Activated naive CD8-positive, alpha-beta T cell treated with anti-CD3 and anti-CD28 coated beads, Interleukin-2, amount 10 ng/mL, durations not matched to agents 7 days and 5 days (primary cell): Measurements from ENCODE around the gene MIEF1. TPM values are rescaled to one million over a fixed set of nuclear protein-coding genes. Genes with fewer than 3 reads are reported as not detected.

Experiments used
- ATAC-seq: fragments of 150-1000 bp; cut with Tn5 transposase; one replicate; pipeline ENCODE4 v1.10.0; 2021; ENCODE audit warnings: low read depth, moderate library complexity
- POLR2A ChIA-PET: fragments of 350-600 bp; sonication (Branson Sonifier 250); formaldehyde crosslinking; loops from one replicate; lab custom pipeline; 2021; ENCODE audit warnings: antibody characterized with exemption; lab: Charles Lee
- DNase-seq: peaks from one replicate; pipeline ENCODE4 v3.0.0; 2021
- H3K27ac Mint-ChIP-seq: one replicate; pipeline ENCODE4 v1.8.0; 2022; ENCODE audit warnings: mild to moderate bottlenecking, mixed read lengths
- H3K27me3 Mint-ChIP-seq: one replicate; pipeline ENCODE4 v1.8.0; 2022; ENCODE audit warnings: mild to moderate bottlenecking, moderate library complexity, mixed read lengths
- H3K36me3 Mint-ChIP-seq: one replicate; pipeline ENCODE4 v1.8.0; 2021; ENCODE audit warnings: mild to moderate bottlenecking, mixed read lengths
- H3K4me1 Mint-ChIP-seq: one replicate; pipeline ENCODE4 v1.8.0; 2021; ENCODE audit warnings: mixed read lengths
- H3K4me3 Mint-ChIP-seq: one replicate; pipeline ENCODE4 v1.8.0; 2022; ENCODE audit warnings: mild to moderate bottlenecking, moderate library complexity, mixed read lengths
- H3K9me3 Mint-ChIP-seq: one replicate; pipeline ENCODE4 v1.8.0; 2021; ENCODE audit warnings: mixed read lengths
- total RNA-seq, 2 experiments: library from RNA; stranded (reverse); gene quantifications; one replicate each; pipeline ENCODE4 v1.2.3, GENCODE V29; 2021

The MIEF1 gene
- total RNA-seq, 2 experiments from 2014 or later, result 33.9 to 40.0 TPM

GRCh38 chr22:39488563-39489083 is 13.5 kb upstream of the MIEF1 start:
- Mint-ChIP-seq H3K27me3 (no peaks in the 10 kb centered on the region), H3K27ac (no peak overlapping the region), H3K9me3 (no peaks in the 10 kb centered on the region), H3K36me3 (no peaks in the 10 kb centered on the region), H3K4me1 (peaks cover 10% of the 10 kb centered on the region), H3K4me3 (no peak overlapping the region)
- no peak for DNase-seq
- POLR2A ChIA-PET, result no interaction called here
- ATAC-seq, result no peak

GRCh38 chr22:39489094-39490068 is 12.7 kb upstream of the MIEF1 start:
- Mint-ChIP-seq H3K27me3 (no peaks in the 10 kb centered on the region), H3K9me3 (no peaks in the 10 kb centered on the region), H3K4me1 (peaks cover 13% of the 10 kb centered on the region), H3K36me3 (no peaks in the 10 kb centered on the region), H3K4me3 (no peak overlapping the region), H3K27ac (no peak overlapping the region)
- ATAC-seq, result no peak
- no peak for DNase-seq
- POLR2A ChIA-PET, result interaction anchor here (1.1 to 5.9 kb wide), 6 partner anchors 12 to 169 kb away, joined by 3 to 41 read pairs (median 6); partner anchors contain the start of genes ATF4, MIEF1 and TAB1

DNA sequence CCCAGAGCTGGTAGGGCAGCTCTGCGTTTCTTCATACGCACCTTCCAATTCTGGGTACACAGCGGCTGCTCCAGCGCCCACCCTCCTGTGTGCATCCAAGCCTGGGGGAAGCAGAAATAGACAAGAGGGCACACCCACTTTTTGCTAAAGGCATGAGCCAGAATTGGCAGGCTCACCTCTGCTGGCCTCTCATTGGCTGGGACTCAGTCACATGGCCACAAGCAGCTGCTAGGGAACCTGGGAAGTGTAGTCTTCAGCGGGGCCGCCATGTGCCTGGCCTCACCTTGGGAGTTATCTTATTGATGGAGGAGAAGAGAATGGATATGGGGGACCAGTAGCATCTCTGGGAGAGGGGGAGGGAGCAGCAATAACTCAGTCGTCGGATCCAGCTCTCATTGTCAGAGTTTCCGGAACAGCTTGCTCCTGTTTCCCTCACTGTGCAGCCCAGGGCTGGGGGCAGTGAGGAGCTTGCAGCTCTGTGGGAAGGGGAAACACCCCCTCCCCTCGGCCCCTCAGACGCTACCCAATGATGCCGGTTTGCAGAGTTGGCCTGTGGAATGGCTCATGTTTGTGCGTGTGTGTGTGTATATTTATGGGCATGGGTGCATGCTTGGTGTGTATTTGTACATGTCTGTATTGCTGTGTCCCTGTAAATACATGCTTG is 11.8 kb upstream of the MIEF1 start:
- Mint-ChIP-seq H3K27me3 (no peaks in the 10 kb centered on the region), H3K27ac (no peak overlapping the region), H3K4me1 (peaks cover 18% of the 10 kb centered on the region), H3K9me3 (no peaks in the 10 kb centered on the region), H3K4me3 (no peak overlapping the region), H3K36me3 (no peaks in the 10 kb centered on the region)
- peak; percentile 97 for ATAC-seq
- POLR2A ChIA-PET, result interaction anchor here (0.5 to 5.9 kb wide), 8 partner anchors 11 to 911 kb away, joined by 3 to 41 read pairs (median 6); partner anchors contain the start of genes ATF4, MIEF1 and TAB1
- DNase-seq, result peak; percentile 61

- ATAC-seq (no peak), DNase-seq (no peak)
- POLR2A ChIA-PET, result interaction anchor here (0.6 to 5.9 kb wide), 6 partner anchors 11 to 171 kb away, joined by 3 to 41 read pairs (median 6); partner anchors contain the start of genes ATF4, MIEF1 and TAB1
- Mint-ChIP-seq H3K36me3 (no peaks in the 10 kb centered on the region), H3K27me3 (no peaks in the 10 kb centered on the region), H3K9me3 (no peaks in the 10 kb centered on the region), H3K4me3 (no peak overlapping the region), H3K4me1 (peaks cover 18% of the 10 kb centered on the region), H3K27ac (no peak overlapping the region)
These were observed 11.0 kb upstream of the MIEF1 start for GRCh38 chr22:39490966-39491680.

- H3K4me3 Mint-ChIP-seq, result no peak overlapping the region
- POLR2A ChIA-PET, result interaction anchor here (5.9 kb wide), 1 partner anchor 30 kb away, joined by 41 read pairs; the partner anchor contains the start of gene ATF4
- ATAC-seq (no peak), DNase-seq (no peak)
- H3K9me3 Mint-ChIP-seq, result no peaks in the 10 kb centered on the region
- no peak overlapping the region for H3K27ac Mint-ChIP-seq
- H3K36me3 Mint-ChIP-seq, result no peaks in the 10 kb centered on the region
- H3K27me3 Mint-ChIP-seq, result no peaks in the 10 kb centered on the region
- H3K4me1 Mint-ChIP-seq, result peaks cover 18% of the 10 kb centered on the region
These were observed 10.4 kb upstream of the MIEF1 start for GRCh38 chr22:39491696-39492095.

DNA sequence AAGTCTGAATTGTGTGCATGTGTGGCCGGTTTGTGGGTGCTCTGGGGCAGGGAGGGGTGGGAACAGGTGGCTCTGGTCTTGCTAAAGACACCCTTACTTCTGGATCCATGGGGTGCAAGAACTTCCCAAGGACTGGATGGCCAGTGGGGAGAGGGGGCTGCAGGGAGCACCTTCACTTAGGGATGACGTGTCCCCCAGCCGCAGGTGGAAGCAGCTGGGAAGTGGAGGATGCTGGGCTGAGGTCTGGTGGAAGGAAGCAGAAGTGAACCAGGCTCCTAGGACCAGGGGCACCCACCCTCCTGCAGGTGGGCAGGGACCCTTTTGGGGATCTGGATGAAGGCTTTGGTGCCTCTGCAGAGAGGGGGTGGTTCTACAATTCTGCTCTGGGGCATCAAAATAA is 9.9 kb upstream of the MIEF1 start:
- ATAC-seq, result no peak
- no peaks in the 10 kb centered on the region for H3K36me3 Mint-ChIP-seq
- POLR2A ChIA-PET, result interaction anchor here (0.6 to 5.9 kb wide), 4 partner anchors 10 to 1642 kb away, joined by 5 to 41 read pairs (median 24); partner anchors contain the start of genes ATF4, MIEF1 and RPS19BP1

GRCh38 chr22:39493759-39494158 is 8.3 kb upstream of the MIEF1 start:
- DNase-seq (no peak), ATAC-seq (no peak)
- POLR2A ChIA-PET, result interaction anchor here (2.1 to 5.9 kb wide), 4 partner anchors 8 to 94 kb away, joined by 7 to 41 read pairs (median 24); partner anchors contain the start of genes ATF4, MIEF1, RPS19BP1 and TAB1
- Mint-ChIP-seq H3K36me3 (no peaks in the 10 kb centered on the region), H3K27me3 (peaks cover 2% of the 10 kb centered on the region), H3K9me3 (no peaks in the 10 kb centered on the region), H3K27ac (peak overlapping the region; percentile 60), H3K4me1 (peaks cover 20% of the 10 kb centered on the region), H3K4me3 (no peak overlapping the region)

More for the DNA sequence above, 9.9 kb upstream of the MIEF1 start:
- Mint-ChIP-seq H3K27me3 (no peaks in the 10 kb centered on the region), H3K4me1 (peaks cover 18% of the 10 kb centered on the region), H3K9me3 (no peaks in the 10 kb centered on the region), H3K27ac (no peak overlapping the region), H3K4me3 (no peak overlapping the region)
- DNase-seq, result no peak

DNA sequence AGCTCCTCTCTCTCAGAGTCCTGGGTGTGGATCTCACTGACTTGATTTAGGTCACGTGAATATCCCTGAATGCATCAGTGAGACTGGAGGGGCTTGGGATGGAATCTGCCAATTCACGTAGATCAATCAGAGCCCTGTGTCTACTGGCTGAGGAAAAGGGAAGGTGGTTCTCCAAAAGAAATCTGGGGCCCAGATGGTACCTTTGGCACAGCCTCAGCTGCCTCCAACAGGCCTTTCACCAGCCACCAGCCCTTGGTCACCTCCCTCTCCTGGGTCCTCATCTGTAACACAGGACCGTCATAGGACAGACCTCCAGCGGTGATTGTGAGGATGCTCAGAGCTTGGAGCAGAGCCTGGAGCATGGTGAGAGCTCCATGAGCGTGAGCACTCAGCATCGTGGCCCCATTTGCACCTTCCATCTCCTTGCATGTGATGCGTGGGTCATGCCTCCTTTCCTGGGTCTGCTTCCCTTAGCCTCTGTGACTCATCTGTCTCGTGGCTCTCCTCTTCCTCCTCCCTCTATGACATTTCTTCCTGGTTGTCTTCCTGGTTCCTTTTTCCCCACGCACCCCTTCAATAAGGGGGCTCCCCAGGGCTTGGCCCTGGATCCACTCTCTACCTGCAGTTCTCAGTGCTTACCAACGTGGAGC is 7.5 kb upstream of the MIEF1 start:
- ATAC-seq (no peak), DNase-seq (no peak)
- POLR2A ChIA-PET, result interaction anchor here (0.6 to 5.9 kb wide), 4 partner anchors 9 to 95 kb away, joined by 3 to 41 read pairs (median 24); partner anchors contain the start of genes ATF4, RPS19BP1 and TAB1
- Mint-ChIP-seq H3K9me3 (no peaks in the 10 kb centered on the region), H3K36me3 (no peaks in the 10 kb centered on the region), H3K27ac (no peak overlapping the region), H3K27me3 (peaks cover 4% of the 10 kb centered on the region), H3K4me3 (no peak overlapping the region), H3K4me1 (peaks cover 20% of the 10 kb centered on the region)

DNA sequence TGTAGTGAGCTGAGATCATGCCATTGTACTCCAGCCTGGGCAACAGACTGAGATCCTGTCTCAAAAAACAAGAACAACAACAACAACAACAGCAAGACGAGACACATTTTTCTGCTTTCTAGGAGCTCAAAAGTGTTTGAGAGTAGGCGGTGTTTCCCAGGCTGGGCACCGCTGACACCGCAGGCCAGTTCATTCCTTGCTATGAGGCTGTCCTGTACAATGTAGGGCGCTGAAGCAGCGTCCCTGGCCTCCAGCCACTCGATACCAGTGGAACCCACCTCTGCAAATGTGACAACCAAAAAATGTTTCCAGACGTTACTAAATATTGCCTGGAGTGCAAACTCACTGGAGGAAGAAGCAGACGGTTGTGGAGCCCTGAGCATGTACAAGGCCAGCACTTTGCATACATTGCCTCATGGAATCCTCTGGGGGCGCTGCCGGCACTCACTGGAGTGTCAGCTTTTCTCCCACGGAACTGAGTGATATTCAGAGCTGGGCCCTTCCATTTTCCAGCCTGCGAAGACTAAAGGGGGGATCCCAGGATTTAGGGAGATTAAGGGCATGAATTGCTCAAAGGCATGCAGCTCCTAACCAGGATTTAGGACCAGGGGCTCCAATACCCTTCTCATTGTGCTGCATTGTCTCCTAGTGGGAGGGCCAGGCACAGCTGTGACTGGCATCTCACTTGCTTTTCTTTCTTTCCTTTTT is 5.8 kb upstream of the MIEF1 start:
- ATAC-seq, result peak; percentile 64
- Mint-ChIP-seq H3K9me3 (no peaks in the 10 kb centered on the region), H3K4me1 (peaks cover 16% of the 10 kb centered on the region), H3K36me3 (no peaks in the 10 kb centered on the region), H3K4me3 (no peak overlapping the region), H3K27me3 (peaks cover 4% of the 10 kb centered on the region), H3K27ac (no peak overlapping the region)
- peak; percentile 64 for DNase-seq
- POLR2A ChIA-PET, result interaction anchor here (0.5 to 5.5 kb wide), 6 partner anchors 22 to 548 kb away, joined by 3 to 40 read pairs (median 4); partner anchors contain the start of genes ATF4 and RPS19BP1

DNA sequence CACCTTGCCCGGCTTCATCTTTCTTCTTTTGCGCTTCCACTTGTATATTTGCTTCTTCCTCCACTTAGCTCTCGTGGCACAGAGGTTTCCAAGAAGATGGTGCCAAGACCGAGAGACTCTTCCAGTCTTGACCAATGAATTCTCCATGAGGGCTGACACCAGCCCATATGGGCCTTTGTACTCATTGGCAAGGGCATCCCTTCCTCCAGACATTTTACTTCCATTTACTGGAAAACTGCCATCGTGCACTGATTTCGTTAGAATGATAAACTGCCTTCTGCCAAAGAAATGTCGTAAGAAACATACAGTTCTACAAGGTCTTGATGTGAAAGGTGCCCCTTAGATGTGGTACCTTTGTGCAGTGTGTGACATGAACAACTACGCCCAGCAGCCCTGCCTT is 4.7 kb upstream of the MIEF1 start:
- Mint-ChIP-seq H3K27me3 (peaks cover 4% of the 10 kb centered on the region), H3K36me3 (peaks cover 2% of the 10 kb centered on the region), H3K27ac (no peak overlapping the region), H3K4me1 (peaks cover 24% of the 10 kb centered on the region), H3K4me3 (no peak overlapping the region), H3K9me3 (no peaks in the 10 kb centered on the region)
- DNase-seq (no peak), ATAC-seq (no peak)
- POLR2A ChIA-PET, result interaction anchor here (5.5 kb wide), 1 partner anchor 33 kb away, joined by 40 read pairs; the partner anchor contains the start of gene RPS19BP1

- DNase-seq (no peak), ATAC-seq (no peak)
- Mint-ChIP-seq H3K4me3 (no peak overlapping the region), H3K36me3 (peaks cover 2% of the 10 kb centered on the region), H3K27ac (no peak overlapping the region), H3K27me3 (peaks cover 4% of the 10 kb centered on the region), H3K9me3 (no peaks in the 10 kb centered on the region), H3K4me1 (peaks cover 24% of the 10 kb centered on the region)
- POLR2A ChIA-PET, result interaction anchor here (0.5 to 1.1 kb wide), 2 partner anchors 23 to 291 kb away, joined by 3 to 4 read pairs; no protein-coding TSS in a partner anchor
These were observed 3.7 kb upstream of the MIEF1 start for GRCh38 chr22:39498368-39498767.
